Adrenal gland (tissue), 12 donors: ENCODE data around the gene LIM2. TPM values are rescaled to one million over a fixed set of nuclear protein-coding genes. Genes with fewer than 3 reads are reported as not detected.
"Not testable (repeated sequence)": the region's sequence is repeated elsewhere in the genome, so short reads cannot be mapped to it uniquely, and the experiment has no call there.

ENCODE experiments used
- DNase-seq, 7 donors: peaks; one replicate each; pipeline ENCODE4 v3.0.0-alpha.2; 2019 to 2020
- H3K27ac ChIP-seq, 5 donors: fragments of 200-600 bp; sonication (generic) in 4 of 5; 1 replicate in 3 of 5; 2 replicates in 2 of 5; pipeline versions ENCODE4 v1.5.1 to v1.8.0; 2016 to 2020; ENCODE audit warnings: mild to moderate bottlenecking in 1 of 5
- H3K27me3 ChIP-seq: fragments of 200-600 bp; 2 replicates; pipeline ENCODE4 v1.8.0; 2021
- H3K36me3 ChIP-seq, 2 donors: fragments of 200-600 bp; replicated peaks in 1 of 2; 1 replicate in 1 of 2; 2 replicates in 1 of 2; pipeline versions ENCODE4 v1.5.1 to v1.8.0; 2018 to 2022
- H3K4me1 ChIP-seq, 2 donors: fragments of 200-600 bp; replicated peaks in 1 of 2; 1 replicate in 1 of 2; 2 replicates in 1 of 2; pipeline versions ENCODE4 v1.5.1 to v1.8.0; 2018 to 2021
- H3K4me3 ChIP-seq, 4 donors: fragments of 200-600 bp; sonication (generic) in 3 of 4; one replicate each; pipeline ENCODE4 v1.5.1; 2016 to 2018
- H3K9me3 ChIP-seq, 3 donors: fragments of 200-600 bp; sonication (generic) in 1 of 3; replicated peaks in 1 of 3; 1 replicate in 2 of 3; 2 replicates in 1 of 3; pipeline versions ENCODE4 v1.5.1 to v1.8.0; 2016 to 2021
- CTCF ChIP-seq, 6 experiments: fragments of 450-650 bp in 4 of 6; fragments of 200-600 bp in 2 of 6; sonication (generic) in 1 of 6; IDR thresholded peaks; 1 replicate in 5 of 6; 2 replicates in 1 of 6; pipeline versions ENCODE4 v1.5.1 to v1.8.0; 2016 to 2021; ENCODE audit warnings: antibody characterized with exemption in 6 of 6, mild to moderate bottlenecking in 2 of 6, moderate library complexity in 1 of 6
- POLR2A ChIP-seq, 2 donors: fragments of 450-650 bp; IDR thresholded peaks; one replicate each; pipeline ENCODE4 v1.6.1; 2017; ENCODE audit warnings: antibody characterized with exemption in 2 of 2, mild to moderate bottlenecking in 2 of 2, moderate library complexity in 1 of 2
- WGBS, 4 donors: extraction: QIAGEN DNeasy Blood & Tissue Kit in 2 of 4; methylation state at CpG; one replicate each; pipeline versions ENCODE4 v1.1.5 to v1.1.7; 2013 to 2017; 5-methylcytosine and 5-hydroxymethylcytosine counted together
- intact Hi-C, 2 donors: fragments of 100-400 bp; cut with DNase I; formaldehyde crosslinking; loops; one replicate each; pipeline versions ENCODE4 v1.14.1 to v1.15.0; 2022 to 2023
- polyA plus RNA-seq, 3 donors: library from polyadenylated mRNA; stranded (reverse); fragments of 200-250 nt in 2 of 3; fragments of 350-450 nt in 1 of 3; fragmentation: Illumina TruSeq in 1 of 3; extraction: RNeasy Lipid Tissue Mini Kit (QIAGEN cat#74804) in 1 of 3; gene quantifications; one replicate each; pipeline ENCODE4 v1.2.3, GENCODE V29; 2013 to 2014
- total RNA-seq, 9 donors: library from RNA; depleted of rRNA in 4 of 9; stranded (reverse); fragments of >200 nt in 4 of 9; fragments of 120-200 nt in 1 of 9; fragmentation: NEBNext Ultra II Directional in 1 of 9; extraction: Animal tissue kit (Norgen Biotek cat#: 25700) in 1 of 9; gene quantifications; one replicate each; pipeline versions ENCODE4 v1.1.0 to v1.2.4, GENCODE V29; 2013 to 2023
- donor health status: healthy with polysubstance abuse.
- donor health status: Bipolar disorder and iron deficiency.
- donor health status: DM: yes; HTN: yes; CAD: no.
- donor health status: DM: no; HTN: no; CAD: no.
- donor health status: DM: no; HTN: no; CAD: no.
- donor health status: DM: yes; HTN: yes; CAD: no.

The LIM2 gene
- total and polyA plus RNA-seq, 12 donors: not detected

GRCh38 chr19:51418707-51419106, 30.9 kb upstream of the LIM2 start:
- Histone ChIP-seq H3K4me1 (no peaks in the 10 kb centered on the region), H3K4me3 (no peak overlapping the region), H3K36me3 (no peaks in the 10 kb centered on the region), H3K27me3 (no peaks in the 10 kb centered on the region), H3K27ac (no peak overlapping the region), H3K9me3 (no peaks in the 10 kb centered on the region)
- 83 to 88% (median 87%) methylated on average over 2 of the region's 2 CpGs for WGBS, 4 donors
- TF ChIP-seq POLR2A (IDR thresholded peaks at IDR 0.05) (no peak), CTCF (IDR thresholded peaks at IDR 0.05) (no peak)
- DNase-seq: no peak
- intact Hi-C loops: no loop called here

DNA sequence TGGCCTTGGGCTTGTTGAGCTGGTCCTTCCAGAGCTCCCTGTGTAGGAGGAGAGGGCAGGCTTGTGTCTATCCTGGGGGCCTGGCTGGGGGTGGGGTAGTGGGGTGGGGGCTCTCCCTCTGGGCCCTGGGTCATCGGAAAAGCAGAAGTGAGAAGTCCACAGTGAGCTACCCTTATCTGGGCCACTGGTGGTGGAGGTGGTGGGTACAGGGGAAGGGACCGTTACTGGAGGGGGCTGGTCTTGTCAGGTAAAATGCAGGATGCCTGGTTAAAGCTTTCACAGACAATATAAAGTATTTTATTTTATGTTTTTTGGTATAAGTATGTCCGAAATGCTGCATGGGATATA, 30.0 kb upstream of the LIM2 start:
- intact Hi-C loops: no loop called here
- Histone ChIP-seq H3K27me3 (no peaks in the 10 kb centered on the region), H3K4me3 (no peak overlapping the region), H3K4me1 (no peaks in the 10 kb centered on the region), H3K36me3 (no peaks in the 10 kb centered on the region), H3K27ac (peak overlapping the region in 4 of 5 donors; percentile 7 to 87 (median 34)), H3K9me3 (no peaks in the 10 kb centered on the region)
- 60 to 73% (median 68%) methylated on average over 3 of the region's 3 CpGs for WGBS, 4 donors
- DNase-seq: no peak
- TF ChIP-seq POLR2A (IDR thresholded peaks at IDR 0.05) (no peak), CTCF (IDR thresholded peaks at IDR 0.05) (no peak)

DNA sequence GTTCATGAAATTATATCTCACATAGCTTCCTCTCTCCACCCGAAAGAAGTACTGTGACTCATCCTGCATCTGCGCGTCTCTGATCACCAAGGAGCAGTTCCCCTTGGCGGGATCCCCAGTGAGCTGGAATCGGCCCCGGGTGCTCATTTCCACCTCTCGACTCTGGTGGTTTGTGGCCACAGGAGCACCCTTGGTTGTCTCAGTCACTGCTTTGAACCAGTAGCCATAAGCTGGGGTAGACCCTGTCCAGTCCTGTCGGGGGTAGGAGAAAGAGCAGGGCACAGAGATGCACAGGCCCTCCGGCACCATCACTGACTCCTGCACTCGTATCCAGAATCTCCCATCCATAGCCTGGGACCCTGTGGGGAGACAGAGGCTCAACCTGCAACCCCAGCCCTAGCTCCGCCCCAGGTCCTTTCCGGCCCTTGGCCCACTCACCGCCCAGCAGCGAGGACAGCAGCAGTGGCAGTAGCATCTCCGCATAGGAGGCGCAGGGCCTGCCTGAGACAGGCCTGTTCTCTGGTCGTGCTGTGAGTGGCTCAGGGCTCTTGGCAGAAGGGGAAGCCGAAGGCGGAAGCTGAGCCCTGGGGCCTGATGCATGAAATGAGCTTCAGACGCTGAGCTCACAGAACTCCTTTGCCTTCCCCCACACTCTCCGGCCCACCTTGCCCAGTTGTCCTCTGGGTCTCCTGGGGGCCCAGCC, 29.5 kb upstream of the LIM2 start, which contains the start of gene SIGLEC10:
Gene SIGLEC10 (minus strand): TSS at position 536 of the 703 bp plus-strand sequence. CDS start 61 bp downstream, at position 475.
- WGBS, 4 donors: 51 to 74% (median 61%) methylated on average over 12 to 21 of the region's 21 CpGs
- Histone ChIP-seq H3K4me3 (peak within 1 kb of the TSS in 1 of 4 donors; percentile 15), H3K9me3 (no peaks in the 10 kb centered on the region), H3K27ac (peak within 1 kb of the TSS in 4 of 5 donors; percentile 7 to 87 (median 34)), H3K36me3 (no peaks in the 10 kb centered on the region), H3K27me3 (no peaks in the 10 kb centered on the region), H3K4me1 (no peaks in the 10 kb centered on the region)
- intact Hi-C loops: no loop called here
- TF ChIP-seq POLR2A (IDR thresholded peaks at IDR 0.05): no peak
- no peak for TF ChIP-seq CTCF (IDR thresholded peaks at IDR 0.05)
- peak in 5 of 7 donors; percentile 20 to 62 (median 52) for DNase-seq

GRCh38 chr19:51416422-51416821, 28.6 kb upstream of the LIM2 start:
- H3K9me3 ChIP-seq, DNase-seq, intact Hi-C loops, H3K36me3 ChIP-seq, H3K4me1 ChIP-seq, H3K27me3 ChIP-seq: not testable (repeated sequence)
- peak overlapping the region in 1 of 4 donors; percentile 15 for H3K4me3 ChIP-seq
- peak overlapping the region in 1 of 5 donors; percentile 87 for H3K27ac ChIP-seq
- 59 to 80% (median 76%) methylated on average over 3 to 15 of the region's 15 CpGs for WGBS, 4 donors

DNA sequence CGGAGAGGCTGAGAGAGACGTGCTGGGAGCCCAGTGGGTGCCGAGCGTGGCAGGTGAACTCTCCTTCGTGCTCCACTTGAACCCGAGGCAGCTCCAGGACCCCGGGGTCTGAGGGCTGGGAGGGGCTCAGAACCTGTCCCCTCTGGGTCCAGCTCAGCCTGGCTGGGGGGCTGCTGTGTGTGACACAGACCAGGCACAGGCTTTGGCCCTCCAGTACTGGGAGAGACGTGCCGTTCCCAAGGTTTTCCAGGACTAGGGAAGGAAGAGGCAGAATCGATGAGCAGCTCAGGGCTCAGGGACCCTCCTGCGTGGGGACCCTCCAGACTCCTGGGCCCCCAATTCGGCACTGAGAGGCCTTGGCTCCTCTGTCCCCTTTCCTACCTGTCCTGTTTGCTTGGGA, 27.4 kb upstream of the LIM2 start:
- no peak for TF ChIP-seq CTCF (IDR thresholded peaks at IDR 0.05)
- TF ChIP-seq POLR2A (IDR thresholded peaks at IDR 0.05): no peak
- no peaks in the 10 kb centered on the region for H3K36me3 ChIP-seq
- 77 to 94% (median 82%) methylated on average over 3 to 12 of the region's 12 CpGs for WGBS, 4 donors

More for the DNA sequence above, 27.4 kb upstream of the LIM2 start:
- Histone ChIP-seq H3K4me1 (no peaks in the 10 kb centered on the region), H3K27ac (no peak overlapping the region), H3K9me3 (no peaks in the 10 kb centered on the region), H3K4me3 (no peak overlapping the region), H3K27me3 (no peaks in the 10 kb centered on the region)
- DNase-seq: no peak
- intact Hi-C loops: no loop called here
